Esophagus squamous epithelium (tissue), 4 donors: Measurements from ENCODE around the gene MAP3K7CL.

Source experiments
- POLR2A ChIP-seq, 4 donors: fragments of 450-650 bp; IDR thresholded peaks; one replicate each; pipeline ENCODE4 v1.6.1; 2017; ENCODE audit warnings: antibody characterized with exemption in 4 of 4, mild to moderate bottlenecking in 4 of 4, moderate library complexity in 3 of 4
- TF ChIP-seq, protein P1 (sequence below), 6 experiments: fragments of 450-650 bp in 4 of 6; fragments of 200-600 bp in 2 of 6; sonication (generic) in 2 of 6; IDR thresholded peaks; one replicate each; pipeline ENCODE4 v1.5.1; 2016 to 2019; ENCODE audit warnings: antibody characterized with exemption in 6 of 6, mild to moderate bottlenecking in 4 of 6, moderate library complexity in 4 of 6

DNA sequence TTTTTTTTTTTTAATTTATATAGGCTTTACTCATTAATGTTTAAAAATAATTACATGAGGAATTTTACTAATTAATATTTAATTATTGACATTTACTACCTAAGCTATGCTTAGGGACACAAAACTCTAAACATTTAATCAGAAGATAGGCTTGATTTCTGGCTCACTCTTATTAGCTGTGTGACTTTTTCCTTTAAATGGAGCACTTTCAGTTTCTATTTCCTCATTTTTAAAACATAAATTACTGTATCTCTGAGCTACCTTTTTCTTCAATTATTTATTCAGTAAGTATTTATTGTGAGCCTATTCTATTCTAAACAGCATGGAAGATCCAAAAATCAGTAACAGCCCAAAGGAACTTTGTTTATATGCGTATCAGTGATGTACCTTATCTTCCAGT, 40.5 kb downstream of the MAP3K7CL start:
- TF ChIP-seq, protein P1, sequence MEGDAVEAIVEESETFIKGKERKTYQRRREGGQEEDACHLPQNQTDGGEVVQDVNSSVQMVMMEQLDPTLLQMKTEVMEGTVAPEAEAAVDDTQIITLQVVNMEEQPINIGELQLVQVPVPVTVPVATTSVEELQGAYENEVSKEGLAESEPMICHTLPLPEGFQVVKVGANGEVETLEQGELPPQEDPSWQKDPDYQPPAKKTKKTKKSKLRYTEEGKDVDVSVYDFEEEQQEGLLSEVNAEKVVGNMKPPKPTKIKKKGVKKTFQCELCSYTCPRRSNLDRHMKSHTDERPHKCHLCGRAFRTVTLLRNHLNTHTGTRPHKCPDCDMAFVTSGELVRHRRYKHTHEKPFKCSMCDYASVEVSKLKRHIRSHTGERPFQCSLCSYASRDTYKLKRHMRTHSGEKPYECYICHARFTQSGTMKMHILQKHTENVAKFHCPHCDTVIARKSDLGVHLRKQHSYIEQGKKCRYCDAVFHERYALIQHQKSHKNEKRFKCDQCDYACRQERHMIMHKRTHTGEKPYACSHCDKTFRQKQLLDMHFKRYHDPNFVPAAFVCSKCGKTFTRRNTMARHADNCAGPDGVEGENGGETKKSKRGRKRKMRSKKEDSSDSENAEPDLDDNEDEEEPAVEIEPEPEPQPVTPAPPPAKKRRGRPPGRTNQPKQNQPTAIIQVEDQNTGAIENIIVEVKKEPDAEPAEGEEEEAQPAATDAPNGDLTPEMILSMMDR (IDR thresholded peaks at IDR 0.05), result no peak
- no peak for TF ChIP-seq POLR2A (IDR thresholded peaks at IDR 0.05)
